Activated CD4-positive, alpha-beta T cell treated with anti-CD3 and anti-CD28 coated beads, Interleukin-2, amount 50 U/mL, for 16 hours (primary cell): ENCODE results near the gene ZNF181.

Source experiments
- DNase-seq: peaks from one replicate; pipeline ENCODE4 v3.0.0-alpha.2; 2020

Gene ZNF181

DNA sequence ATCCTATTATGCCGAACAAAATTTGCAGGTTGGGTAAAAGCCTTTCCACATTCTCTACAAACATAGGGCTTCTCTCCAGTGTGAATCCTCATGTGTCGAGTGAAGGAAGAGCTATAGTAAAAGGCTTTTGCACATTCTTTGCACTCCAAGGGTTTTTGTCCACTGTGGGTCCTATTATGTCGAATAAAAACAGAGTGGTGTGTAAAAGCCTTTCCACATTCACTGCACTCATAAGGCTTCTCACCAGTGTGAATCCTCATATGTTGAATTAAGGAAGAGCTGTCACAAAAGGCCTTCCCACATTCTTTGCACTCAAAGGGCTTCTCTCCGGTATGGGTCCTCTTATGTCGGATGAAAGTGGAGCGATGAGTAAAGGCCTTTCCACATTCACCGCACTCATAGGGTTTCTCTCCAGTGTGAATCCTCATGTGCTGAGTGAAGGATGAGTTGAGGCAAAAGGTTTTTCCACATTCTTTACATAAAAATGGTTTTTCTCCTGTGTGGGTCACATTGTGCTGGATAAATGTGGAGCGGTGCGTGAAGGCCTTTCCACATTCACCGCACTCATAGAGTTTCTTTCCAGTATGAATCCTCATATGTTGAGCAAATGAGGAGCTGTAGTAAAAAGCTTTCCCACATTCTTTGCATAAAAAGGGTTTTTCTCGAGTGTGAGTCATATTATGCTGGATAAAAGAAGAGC lies 25.3 kb downstream of the ZNF181 start:
- DNase-seq, result no peak

DNA sequence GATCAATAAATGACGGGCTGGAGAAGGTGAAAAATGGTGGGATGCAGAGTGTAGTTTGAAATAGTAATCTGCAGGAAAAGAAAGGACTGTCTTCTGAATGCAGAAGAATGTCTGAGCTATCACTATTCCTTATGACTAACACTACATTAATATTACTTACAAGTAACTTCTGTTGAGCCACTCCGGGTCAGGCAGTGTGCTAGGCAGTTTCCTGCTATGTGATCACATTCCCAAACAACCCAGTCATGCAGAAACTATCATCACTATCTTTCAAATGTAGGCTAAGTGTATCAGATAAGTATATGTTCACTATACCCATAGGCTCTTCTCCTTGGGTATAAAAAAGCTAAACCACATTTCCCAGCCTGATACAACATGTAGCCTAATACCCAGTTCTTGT lies 32.3 kb downstream of the ZNF181 start:
- no peak for DNase-seq

- DNase-seq, result no peak
Observed at GRCh38 chr19:34767951-34768350, 33.9 kb downstream of the ZNF181 start.

GRCh38 chr19:34772697-34773554 lies 38.9 kb downstream of the ZNF181 start, which contains the start of gene ZNF599:
Gene ZNF599, minus strand, starts transcription at chr19:34773215. Its CDS starts 374 bp downstream, at chr19:34772841.
- peak; percentile 92 for DNase-seq

DNA sequence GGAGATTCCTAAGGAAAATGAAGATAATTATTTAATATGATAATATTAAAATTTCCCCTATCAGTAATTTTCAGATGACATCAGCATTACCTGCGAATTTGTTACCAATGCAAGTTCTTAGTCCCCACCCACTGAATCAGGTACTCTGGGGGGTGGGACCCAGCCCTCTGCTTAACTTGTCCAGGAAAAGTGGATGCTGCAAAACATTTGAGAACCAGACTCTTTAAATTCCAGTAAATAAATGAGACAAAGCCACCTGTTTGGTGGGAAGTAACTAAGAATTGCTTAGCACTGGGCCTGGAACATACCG lies 39.5 kb downstream of the ZNF181 start:
- no peak for DNase-seq

DNA sequence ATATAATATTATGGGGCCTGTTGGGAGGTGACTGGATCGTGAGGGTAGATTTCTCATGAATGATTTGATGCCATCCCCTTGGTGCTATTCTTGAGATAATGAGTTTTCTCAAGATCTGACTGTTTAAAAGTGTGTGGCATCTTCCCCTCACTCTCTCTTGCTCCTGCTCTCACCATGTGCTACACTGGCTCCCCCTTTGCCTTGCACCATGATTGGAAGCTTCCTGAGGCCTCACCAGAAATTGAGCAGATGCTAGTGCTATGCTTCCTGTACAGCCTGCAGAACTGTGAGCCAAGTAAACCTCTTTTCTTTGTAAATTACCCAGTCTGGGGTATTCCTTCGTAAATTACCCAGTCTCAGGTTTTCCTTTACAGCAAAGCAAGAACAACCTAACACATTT lies 40.8 kb downstream of the ZNF181 start:
- DNase-seq, result no peak

DNA sequence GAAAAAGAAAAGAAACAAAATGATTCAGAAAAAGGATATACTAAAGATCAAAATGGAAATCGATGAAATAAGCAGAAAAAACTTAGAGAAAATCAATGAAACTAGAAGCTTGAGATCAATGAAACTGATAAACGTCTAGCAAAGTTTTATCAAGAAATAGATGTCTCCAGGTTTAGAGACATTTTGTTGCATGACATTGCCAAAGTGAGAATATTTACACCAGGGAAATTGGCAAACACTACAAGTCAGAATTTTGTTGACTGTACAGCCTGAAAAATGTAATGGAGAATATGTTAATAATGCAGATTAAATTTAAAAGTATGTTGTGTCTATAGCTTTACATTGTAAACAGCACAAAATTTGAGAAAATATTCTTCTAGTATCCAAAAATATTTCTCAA lies 44.3 kb downstream of the ZNF181 start:
- DNase-seq, result no peak

DNA sequence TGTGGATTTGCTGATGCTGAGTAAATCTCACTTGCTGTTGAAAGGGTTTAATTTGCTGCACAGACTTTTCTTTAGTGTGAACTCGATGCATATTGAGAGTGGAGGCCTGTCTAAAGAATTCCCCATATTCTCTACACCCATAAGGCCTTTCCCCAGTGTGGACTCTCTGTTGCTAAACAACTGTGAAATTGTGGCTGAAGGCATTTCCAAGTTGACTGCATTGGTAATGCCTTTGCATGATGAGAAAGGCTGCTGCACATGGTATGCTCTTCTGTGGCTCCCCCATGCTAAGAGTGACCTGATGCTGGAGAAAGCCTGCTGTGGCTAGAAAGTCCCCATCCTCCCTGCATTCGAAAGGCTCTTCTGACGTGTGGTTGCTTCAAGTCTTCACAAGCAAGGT lies 45.6 kb downstream of the ZNF181 start:
- DNase-seq, result no peak

- no peak for DNase-seq
Observed at GRCh38 chr19:34786236-34786635, 52.2 kb downstream of the ZNF181 start.

DNA sequence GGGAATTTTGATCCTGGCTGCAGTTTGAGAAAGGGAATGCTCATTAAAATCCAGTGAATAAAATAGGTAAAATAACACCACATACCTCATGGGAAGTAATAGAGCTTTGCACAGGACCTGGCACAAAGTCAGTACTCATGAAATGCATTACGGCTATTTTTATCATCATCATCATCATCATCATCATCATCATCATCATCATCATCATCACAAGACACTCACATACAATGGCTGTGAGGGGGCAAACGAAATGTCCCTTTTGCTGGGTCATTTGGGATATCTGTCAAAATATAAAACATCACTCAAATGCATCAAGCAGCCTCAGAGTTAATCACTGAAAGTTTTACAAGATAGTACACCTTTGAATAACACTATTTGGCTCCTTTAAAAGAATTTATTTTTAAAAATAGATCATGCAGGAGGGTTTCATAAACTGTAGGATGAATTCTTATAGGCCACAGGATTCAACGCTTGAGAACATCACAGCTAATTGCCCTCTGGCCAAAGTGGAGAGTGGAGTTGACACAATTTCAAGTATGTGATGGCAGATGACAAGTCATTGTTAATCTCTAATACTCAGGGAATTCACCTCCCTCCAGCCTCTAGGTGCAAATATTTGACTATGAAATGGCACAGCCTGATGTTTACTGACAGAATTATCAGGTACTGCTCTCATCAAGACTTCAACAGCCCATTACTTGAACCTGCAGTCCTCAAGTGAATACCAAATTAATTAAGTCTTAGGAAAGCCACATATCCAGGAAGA lies 53.2 kb downstream of the ZNF181 start:
- no peak for DNase-seq

- no peak for DNase-seq
Observed at GRCh38 chr19:34788074-34788473, 54.0 kb downstream of the ZNF181 start.

GRCh38 chr19:34793565-34793964 lies 59.5 kb downstream of the ZNF181 start:
- no peak for DNase-seq

DNA sequence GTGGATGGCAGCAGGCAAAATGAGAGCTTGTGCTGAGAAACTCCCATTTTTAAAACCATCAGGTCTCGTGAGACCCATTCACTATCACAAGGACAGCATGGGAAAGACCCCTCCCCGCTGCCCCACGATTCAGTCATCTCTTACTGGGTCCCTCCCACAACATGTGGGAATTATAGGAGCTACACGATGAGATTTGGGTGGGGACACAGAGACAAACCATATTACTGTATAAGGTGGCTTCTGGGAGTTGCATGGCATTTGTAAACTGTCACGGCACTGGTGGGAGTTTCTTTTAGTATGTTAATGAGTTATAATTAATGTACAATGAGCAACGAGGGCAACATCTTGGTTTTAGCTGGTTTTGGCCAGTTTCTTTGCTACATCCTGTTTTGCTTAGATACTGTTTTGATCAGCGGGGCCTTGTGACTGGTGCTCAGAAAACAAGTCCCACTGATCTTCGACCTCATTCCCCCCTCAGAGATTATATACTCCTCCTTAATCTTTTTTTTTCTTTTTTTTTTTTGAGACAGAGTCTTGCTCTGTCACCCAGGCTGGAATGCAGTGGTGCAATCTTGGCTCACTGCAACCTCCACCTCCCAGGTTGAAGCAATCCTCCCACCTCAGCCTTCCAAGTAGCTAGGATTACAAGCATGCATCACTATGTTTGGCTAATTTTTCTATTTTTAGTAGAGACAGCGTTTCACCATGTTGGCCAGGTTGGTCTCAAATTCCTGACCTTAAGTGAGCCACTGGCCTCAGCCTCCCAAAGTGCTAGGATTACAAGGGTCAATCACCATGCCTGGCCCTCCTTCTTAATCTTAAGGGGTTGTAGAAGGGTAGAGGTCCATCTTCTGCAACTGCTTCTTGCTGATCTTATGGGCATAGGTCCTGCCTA lies 60.3 kb downstream of the ZNF181 start:
- no peak for DNase-seq
